Measurements from ENCODE around the gene CCDC197.
A peak's percentile ranks its signal among the peaks of the same experiment; 100 is the strongest.

Gene CCDC197

GRCh38 chr14:93962701-93963601 is 34.1 kb upstream of the CCDC197 start:
- peak; percentile 70 for DNase-seq

- DNase-seq, result no peak
These were observed 33.4 kb upstream of the CCDC197 start for GRCh38 chr14:93963692-93964091.

GRCh38 chr14:93964281-93964680 is 32.8 kb upstream of the CCDC197 start:
- DNase-seq, result no peak

- no peak for DNase-seq
These were observed 32.2 kb upstream of the CCDC197 start for GRCh38 chr14:93964820-93965286.

- no peak for DNase-seq
These were observed 31.7 kb upstream of the CCDC197 start for GRCh38 chr14:93965287-93965821.

GRCh38 chr14:93965946-93966474 is 31.1 kb upstream of the CCDC197 start:
- no peak for DNase-seq

- peak; percentile 15 for DNase-seq
These were observed 29.4 kb upstream of the CCDC197 start for GRCh38 chr14:93967637-93968250.

GRCh38 chr14:93969082-93969828 is 27.8 kb upstream of the CCDC197 start:
- DNase-seq, result no peak

- DNase-seq, result peak; percentile 44
These were observed 26.5 kb upstream of the CCDC197 start for GRCh38 chr14:93970585-93970964.

- DNase-seq, result no peak
These were observed 26.0 kb upstream of the CCDC197 start for GRCh38 chr14:93970965-93971634.

- no peak for DNase-seq
These were observed 25.5 kb upstream of the CCDC197 start for GRCh38 chr14:93971635-93972027.

- no peak for DNase-seq
These were observed 24.4 kb upstream of the CCDC197 start for GRCh38 chr14:93972618-93973205.

GRCh38 chr14:93973607-93974006 is 23.5 kb upstream of the CCDC197 start:
- no peak for DNase-seq

GRCh38 chr14:93974299-93974698 is 22.8 kb upstream of the CCDC197 start:
- no peak for DNase-seq

- no peak for DNase-seq
These were observed 22.3 kb upstream of the CCDC197 start for GRCh38 chr14:93974833-93975232.

GRCh38 chr14:93975791-93976476 is 21.2 kb upstream of the CCDC197 start:
- no peak for DNase-seq

- peak; percentile 14 for DNase-seq
These were observed 20.5 kb upstream of the CCDC197 start, which contains the start of gene ASB2 for GRCh38 chr14:93976477-93977057. Gene ASB2 (minus strand): TSS chr14:93976570. CDS start chr14:93964539, 12,031 bp downstream.

GRCh38 chr14:93977171-93977570 is 19.9 kb upstream of the CCDC197 start:
- DNase-seq, result no peak

GRCh38 chr14:93977790-93978581 is 19.1 kb upstream of the CCDC197 start:
- no peak for DNase-seq

GRCh38 chr14:93978735-93979134 is 18.4 kb upstream of the CCDC197 start:
- DNase-seq, result no peak

Data from GDM1 (cell line).